ENCODE data around the gene CXCL9. TPM values are rescaled to one million over a fixed set of nuclear protein-coding genes. Genes with fewer than 3 reads are reported as not detected.

Gene CXCL9
- total RNA-seq, 4 donors from 2014 or later, result 0.75 to 13.3 (median 2.6) TPM

- TF ChIP-seq CTCF (IDR thresholded peaks at IDR 0.05; ENCODE audit: low read depth), result no peak
These were observed 3.7 kb downstream of the CXCL9 start for GRCh38 chr4:76003620-76004019.

GRCh38 chr4:76003035-76003434, 4.3 kb downstream of the CXCL9 start:
- no peak for TF ChIP-seq CTCF (IDR thresholded peaks at IDR 0.05; ENCODE audit: low read depth)

- no peak for TF ChIP-seq CTCF (IDR thresholded peaks at IDR 0.05; ENCODE audit: low read depth)
These were observed 5.1 kb downstream of the CXCL9 start for GRCh38 chr4:76002176-76002575.

GRCh38 chr4:76001700-76002099, 5.6 kb downstream of the CXCL9 start:
- TF ChIP-seq CTCF (IDR thresholded peaks at IDR 0.05; ENCODE audit: low read depth), result no peak

GRCh38 chr4:76000279-76000678, 7.0 kb downstream of the CXCL9 start:
- TF ChIP-seq CTCF (IDR thresholded peaks at IDR 0.05; ENCODE audit: low read depth), result no peak

- no peak for TF ChIP-seq CTCF (IDR thresholded peaks at IDR 0.05; ENCODE audit: low read depth)
These were observed 9.4 kb downstream of the CXCL9 start for GRCh38 chr4:75997946-75998345.

GRCh38 chr4:75997081-75997480, 10.2 kb downstream of the CXCL9 start:
- TF ChIP-seq CTCF (IDR thresholded peaks at IDR 0.05; ENCODE audit: low read depth), result no peak
